ENCODE measurements around the gene CFAP161.

DNA sequence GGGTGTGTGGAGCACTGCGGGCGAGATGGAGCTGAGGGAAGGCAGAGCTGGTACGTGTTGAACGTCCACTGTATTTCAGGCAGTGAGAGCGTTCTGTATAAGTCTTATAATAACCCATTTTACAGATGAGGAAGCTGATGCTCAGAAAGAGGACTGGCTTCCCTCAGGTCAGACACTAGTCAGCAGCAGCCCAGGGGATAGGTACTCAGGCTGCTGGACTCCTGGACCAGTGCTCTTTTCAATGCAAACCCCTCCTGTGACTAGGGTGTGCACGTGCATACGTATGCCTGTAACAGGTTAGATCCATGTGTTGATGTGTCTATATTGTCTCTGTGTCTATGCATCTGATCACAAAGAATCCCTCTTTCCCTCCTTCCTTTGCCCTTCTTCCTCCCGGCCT is 54.3 kb downstream of the CFAP161 start:
- no peak for TF ChIP-seq EZH2phosphoT487 (IDR thresholded peaks at IDR 0.05; ENCODE audit: borderline replicate concordance, low read length)
- TF ChIP-seq, protein P1, sequence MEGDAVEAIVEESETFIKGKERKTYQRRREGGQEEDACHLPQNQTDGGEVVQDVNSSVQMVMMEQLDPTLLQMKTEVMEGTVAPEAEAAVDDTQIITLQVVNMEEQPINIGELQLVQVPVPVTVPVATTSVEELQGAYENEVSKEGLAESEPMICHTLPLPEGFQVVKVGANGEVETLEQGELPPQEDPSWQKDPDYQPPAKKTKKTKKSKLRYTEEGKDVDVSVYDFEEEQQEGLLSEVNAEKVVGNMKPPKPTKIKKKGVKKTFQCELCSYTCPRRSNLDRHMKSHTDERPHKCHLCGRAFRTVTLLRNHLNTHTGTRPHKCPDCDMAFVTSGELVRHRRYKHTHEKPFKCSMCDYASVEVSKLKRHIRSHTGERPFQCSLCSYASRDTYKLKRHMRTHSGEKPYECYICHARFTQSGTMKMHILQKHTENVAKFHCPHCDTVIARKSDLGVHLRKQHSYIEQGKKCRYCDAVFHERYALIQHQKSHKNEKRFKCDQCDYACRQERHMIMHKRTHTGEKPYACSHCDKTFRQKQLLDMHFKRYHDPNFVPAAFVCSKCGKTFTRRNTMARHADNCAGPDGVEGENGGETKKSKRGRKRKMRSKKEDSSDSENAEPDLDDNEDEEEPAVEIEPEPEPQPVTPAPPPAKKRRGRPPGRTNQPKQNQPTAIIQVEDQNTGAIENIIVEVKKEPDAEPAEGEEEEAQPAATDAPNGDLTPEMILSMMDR (IDR thresholded peaks at IDR 0.05; ENCODE audit: low read depth, low read length, poor library complexity, severe bottlenecking), result no peak
